MCF 10A (cell line): Measurements from ENCODE around the gene PLA2G4B. TPM values are rescaled to one million over a fixed set of nuclear protein-coding genes. Genes with fewer than 3 reads are reported as not detected.

Experiments used
- BruUV-seq: library from RNA; stranded (reverse); fragments of 400-500 nt; replicated peaks from 2 replicates; lab custom pipeline; 2021; lab: Mats Ljungman, UMichigan
- CTCF ChIA-PET: fragments of 300-600 bp; sonication (Branson Sonifier 250); formaldehyde crosslinking; extraction: SDS; loops from one replicate; lab custom pipeline; 2021; ENCODE audit warnings: antibody characterized with exemption, inconsistent platforms; lab: Yijun Ruan, JAX
- POLR2A ChIA-PET: fragments of 300-600, 350-650 bp; sonication (Branson Sonifier 250); formaldehyde crosslinking; extraction: SDS; loops from one replicate; lab custom pipeline; 2020; ENCODE audit warnings: antibody characterized with exemption, inconsistent platforms; lab: Yijun Ruan, JAX
- DNase-seq: peaks from one replicate; pipeline ENCODE4 v3.0.0-alpha.2; 2018; ENCODE audit not compliant: unreplicated experiment
- H3K27ac Mint-ChIP-seq: one replicate; pipeline ENCODE4 v1.8.0; 2022; ENCODE audit warnings: mild to moderate bottlenecking, low read depth, mixed read lengths; ENCODE audit not compliant: unreplicated experiment
- H3K27me3 Mint-ChIP-seq: one replicate; pipeline ENCODE4 v1.8.0; 2022; ENCODE audit warnings: mixed read lengths; ENCODE audit not compliant: insufficient read depth, unreplicated experiment
- H3K36me3 Mint-ChIP-seq: one replicate; pipeline ENCODE4 v1.8.0; 2022; ENCODE audit warnings: mild to moderate bottlenecking, moderate library complexity, mixed read lengths; ENCODE audit not compliant: insufficient read depth, unreplicated experiment
- H3K4me1 Mint-ChIP-seq: one replicate; pipeline ENCODE4 v1.8.0; 2022; ENCODE audit warnings: mixed read lengths; ENCODE audit not compliant: insufficient read depth, unreplicated experiment
- H3K4me3 Mint-ChIP-seq: one replicate; pipeline ENCODE4 v1.8.0; 2022; ENCODE audit warnings: mild to moderate bottlenecking, moderate library complexity, mixed read lengths; ENCODE audit not compliant: unreplicated experiment
- H3K9me3 Mint-ChIP-seq: one replicate; pipeline ENCODE4 v1.8.0; 2022; ENCODE audit warnings: mixed read lengths; ENCODE audit not compliant: unreplicated experiment
- CTCF ChIP-seq: fragments of 200-600 bp; IDR thresholded peaks from one replicate; pipeline ENCODE4 v1.8.0; 2022; ENCODE audit warnings: antibody characterized with exemption, mild to moderate bottlenecking; ENCODE audit not compliant: unreplicated experiment
- intact Hi-C: fragments of 100-400 bp; cut with micrococcal nuclease; formaldehyde crosslinking; loops from 2 replicates; pipeline ENCODE4 v1.14.1; 2022
- total RNA-seq: library from RNA; stranded (reverse); gene quantifications from 2 replicates; pipeline ENCODE4 v1.2.3, GENCODE V29; 2022

Gene PLA2G4B
- total RNA-seq, 1 experiment from 2014 or later, result 3.8 TPM

- no peak overlapping the region for H3K27ac Mint-ChIP-seq
- intact Hi-C loops, result no loop called here
- POLR2A ChIA-PET, result no interaction called here
Observed at GRCh38 chr15:41856262-41856661, 17.6 kb downstream of the PLA2G4B start.

GRCh38 chr15:41856716-41857115 lies 18.1 kb downstream of the PLA2G4B start:
- intact Hi-C loops, result no loop called here
- peaks cover 5% of the 10 kb centered on the region for H3K36me3 Mint-ChIP-seq
- no peak overlapping the region for H3K4me3 Mint-ChIP-seq
- CTCF ChIA-PET, result no interaction called here
- no TSS peak for BruUV-seq
- no peaks in the 10 kb centered on the region for H3K4me1 Mint-ChIP-seq
- no peaks in the 10 kb centered on the region for H3K27me3 Mint-ChIP-seq
- H3K9me3 Mint-ChIP-seq, result no peaks in the 10 kb centered on the region
- no peak for TF ChIP-seq CTCF
- POLR2A ChIA-PET, result interaction anchor here (0.6 kb wide), 1 partner anchor 14 kb away, joined by 3 read pairs; no protein-coding TSS in a partner anchor
- no peak overlapping the region for H3K27ac Mint-ChIP-seq
- no peak for DNase-seq

More at GRCh38 chr15:41856262-41856661, 17.6 kb downstream of the PLA2G4B start:
- Mint-ChIP-seq H3K36me3 (peaks cover 5% of the 10 kb centered on the region), H3K9me3 (no peaks in the 10 kb centered on the region), H3K4me1 (no peaks in the 10 kb centered on the region), H3K4me3 (no peak overlapping the region), H3K27me3 (no peaks in the 10 kb centered on the region)
- DNase-seq, result no peak
- TF ChIP-seq CTCF, result no peak
- CTCF ChIA-PET, result no interaction called here
- BruUV-seq, result no TSS peak

GRCh38 chr15:41857316-41857715 lies 18.7 kb downstream of the PLA2G4B start:
- no peak for DNase-seq
- ChIA-PET POLR2A (interaction anchor here (0.6 kb wide), 1 partner anchor 14 kb away, joined by 3 read pairs; no protein-coding TSS in a partner anchor), CTCF (no interaction called here)
- no peaks in the 10 kb centered on the region for H3K4me1 Mint-ChIP-seq
- no peak for TF ChIP-seq CTCF
- H3K36me3 Mint-ChIP-seq, result peaks cover 5% of the 10 kb centered on the region
- no peak overlapping the region for H3K4me3 Mint-ChIP-seq
- no TSS peak for BruUV-seq
- no peak overlapping the region for H3K27ac Mint-ChIP-seq
- intact Hi-C loops, result no loop called here
- H3K9me3 Mint-ChIP-seq, result no peaks in the 10 kb centered on the region
- no peaks in the 10 kb centered on the region for H3K27me3 Mint-ChIP-seq

GRCh38 chr15:41858756-41859155 lies 20.1 kb downstream of the PLA2G4B start:
- Mint-ChIP-seq H3K27ac (no peak overlapping the region), H3K4me1 (no peaks in the 10 kb centered on the region), H3K27me3 (no peaks in the 10 kb centered on the region), H3K4me3 (no peak overlapping the region), H3K36me3 (peaks cover 5% of the 10 kb centered on the region), H3K9me3 (no peaks in the 10 kb centered on the region)
- intact Hi-C loops, result no loop called here
- DNase-seq, result no peak
- TF ChIP-seq CTCF, result no peak
- CTCF ChIA-PET, result no interaction called here
- BruUV-seq, result no TSS peak
- POLR2A ChIA-PET, result interaction anchor here (1.3 kb wide), 1 partner anchor 10 kb away, joined by 5 read pairs; no protein-coding TSS in a partner anchor
